Mammary epithelial cell (primary cell): Measurements from ENCODE around the gene CYRIA.

Experiments used
- CTCF ChIP-seq, 2 donors: IDR thresholded peaks in 1 of 2; conservative IDR thresholded peaks in 1 of 2; 2 replicates each; pipeline ENCODE4 v1.5.1; 2011 to 2012; ENCODE audit warnings: inconsistent platforms in 2 of 2, low read length in 2 of 2, mild to moderate bottlenecking in 2 of 2, control low read depth in 1 of 2, low read depth in 1 of 2; ENCODE audit not compliant: insufficient read depth in 1 of 2; ENCODE audit errors: extremely low read depth in 1 of 2
- EZH2 ChIP-seq: IDR thresholded peaks from 2 replicates; pipeline ENCODE4 v1.6.1; 2012; ENCODE audit warnings: low read length, inconsistent platforms, borderline replicate concordance

DNA sequence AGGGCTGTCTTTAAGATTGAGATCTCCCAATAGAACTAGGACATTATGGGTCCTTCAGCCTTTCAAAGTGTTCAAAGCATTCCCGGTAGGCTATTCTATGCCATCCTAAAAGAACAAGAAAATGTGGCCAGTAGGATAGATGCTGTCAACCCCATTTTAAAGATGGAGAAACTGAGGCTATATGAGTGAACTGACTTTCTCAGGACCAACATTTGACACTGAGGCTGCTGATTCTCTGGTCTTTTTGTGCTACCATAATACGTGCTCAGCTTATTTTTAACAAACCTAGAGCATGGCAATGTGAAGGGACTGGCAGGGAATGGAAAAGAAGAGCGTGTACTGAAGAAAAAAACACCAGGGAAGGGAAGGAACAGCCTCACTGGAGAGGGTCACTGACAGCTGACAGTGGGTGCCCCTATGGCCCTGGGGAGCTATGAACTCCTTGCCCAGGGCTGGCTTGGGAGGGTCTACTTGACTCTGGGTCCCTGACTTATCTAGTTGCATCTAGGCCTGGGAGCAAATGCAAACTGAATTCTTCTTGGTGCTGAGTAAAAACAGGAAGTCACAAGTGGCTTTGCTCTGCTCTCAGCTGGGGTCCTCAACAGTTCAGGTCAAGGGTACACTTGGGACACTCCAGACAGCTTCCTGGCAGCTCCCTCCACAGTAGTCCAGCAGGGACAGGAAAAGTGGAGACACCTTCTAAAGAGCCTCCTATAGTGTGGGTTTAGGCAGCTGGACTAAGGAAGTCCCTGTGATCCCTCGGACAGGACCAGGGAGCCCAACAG, 2.3 kb downstream of the CYRIA start:
- TF ChIP-seq CTCF (conservative IDR thresholded peaks at IDR 0.05 in 1 of 2, IDR thresholded peaks at IDR 0.05 in 1 of 2; ENCODE audit: extremely low read depth in 1 of 2, insufficient read depth in 1 of 2, low read depth in 1 of 2, low read length in 2 of 2) (no peak), EZH2 (no peak)
